C4-2B (cell line): Measurements from ENCODE around the gene NUDT14.

Source experiments
- CTCF ChIP-seq: fragments of 450-650 bp; conservative IDR thresholded peaks from 2 replicates; pipeline ENCODE4 v1.5.1; 2017; ENCODE audit warnings: mild to moderate bottlenecking
- ZFX ChIP-seq: fragments of 450-650 bp; IDR thresholded peaks from 2 replicates; pipeline ENCODE4 v1.6.1; 2017

- TF ChIP-seq CTCF (no peak), ZFX (no peak)
These were observed 610 bp upstream of the NUDT14 start for GRCh38 chr14:105181549-105182295.
